SK-N-SH treated with all-trans-retinoic acid at 6 μM for 48 hours (cell line): Measurements from ENCODE around the gene IRF5.

Experiments
- ARNTL ChIP-seq: fragments of 450-650 bp; formaldehyde crosslinking; IDR thresholded peaks from 2 replicates; pipeline ENCODE4 v1.5.0; 2020; ENCODE audit warnings: low read depth, mild to moderate bottlenecking, moderate library complexity, borderline replicate concordance
- BACH2 ChIP-seq: fragments of 250-450 bp; sonication (Bioruptor Pico); IDR thresholded peaks from 2 replicates; pipeline ENCODE4 v1.9.0; 2021; ENCODE audit warnings: mild to moderate bottlenecking, borderline replicate concordance
- ESRRG ChIP-seq: fragments of 250-450 bp; sonication (Bioruptor Pico); IDR thresholded peaks from 2 replicates; pipeline ENCODE4 v1.6.1; 2021; ENCODE audit warnings: mild to moderate bottlenecking
- GLIS3 ChIP-seq: fragments of 250-450 bp; sonication (Bioruptor Pico); IDR thresholded peaks from 2 replicates; pipeline ENCODE4 v1.5.0; 2020; ENCODE audit warnings: mild to moderate bottlenecking, moderate library complexity
- ISL1 ChIP-seq: fragments of 250-450 bp; sonication (Bioruptor Pico); IDR thresholded peaks from 2 replicates; pipeline ENCODE4 v2.1.2; 2022; ENCODE audit warnings: mild to moderate bottlenecking, moderate library complexity
- PPARA ChIP-seq: fragments of 250-450 bp; sonication (Bioruptor Pico); IDR thresholded peaks from 2 replicates; pipeline ENCODE4 v1.5.0; 2020; ENCODE audit warnings: mild to moderate bottlenecking, borderline replicate concordance
- RARB ChIP-seq: fragments of 250-450 bp; sonication (Bioruptor Pico); IDR thresholded peaks from 2 replicates; pipeline ENCODE4 v1.8.0; 2021; ENCODE audit warnings: mild to moderate bottlenecking, moderate library complexity
- SNAI2 ChIP-seq: fragments of 250-450 bp; sonication (Bioruptor Pico); IDR thresholded peaks from 2 replicates; pipeline ENCODE4 v1.5.0; 2020; ENCODE audit warnings: mild to moderate bottlenecking, moderate library complexity
- ZFP3 ChIP-seq: fragments of 250-450 bp; sonication (Bioruptor Pico); IDR thresholded peaks from 2 replicates; pipeline ENCODE4 v1.5.0; 2020; ENCODE audit warnings: mild to moderate bottlenecking, moderate library complexity
- ZFP30 ChIP-seq: fragments of 450-650 bp; formaldehyde crosslinking; IDR thresholded peaks from 2 replicates; pipeline ENCODE4 v1.5.0; 2022; ENCODE audit warnings: mild to moderate bottlenecking, moderate library complexity
- ZNF8 ChIP-seq: fragments of 450-650 bp; formaldehyde crosslinking; IDR thresholded peaks from 2 replicates; pipeline ENCODE4 v1.5.0; 2020; ENCODE audit warnings: mild to moderate bottlenecking, moderate library complexity
- TF ChIP-seq, protein P1 (sequence below): fragments of 250-450 bp; sonication (Bioruptor Pico); IDR thresholded peaks from 2 replicates; pipeline ENCODE4 v1.8.0; 2020; ENCODE audit warnings: mild to moderate bottlenecking, moderate library complexity, borderline replicate concordance
- TF ChIP-seq, protein P2 (sequence below): fragments of 250-450 bp; sonication (Bioruptor Pico); IDR thresholded peaks from 2 replicates; pipeline ENCODE4 v1.5.0; 2020; ENCODE audit warnings: mild to moderate bottlenecking, moderate library complexity
- TF ChIP-seq, protein P3 (sequence below): fragments of 250-450 bp; sonication (Bioruptor Pico); IDR thresholded peaks from 2 replicates; pipeline ENCODE4 v1.8.0; 2021; ENCODE audit warnings: low read depth, mild to moderate bottlenecking, moderate library complexity, borderline replicate concordance

DNA sequence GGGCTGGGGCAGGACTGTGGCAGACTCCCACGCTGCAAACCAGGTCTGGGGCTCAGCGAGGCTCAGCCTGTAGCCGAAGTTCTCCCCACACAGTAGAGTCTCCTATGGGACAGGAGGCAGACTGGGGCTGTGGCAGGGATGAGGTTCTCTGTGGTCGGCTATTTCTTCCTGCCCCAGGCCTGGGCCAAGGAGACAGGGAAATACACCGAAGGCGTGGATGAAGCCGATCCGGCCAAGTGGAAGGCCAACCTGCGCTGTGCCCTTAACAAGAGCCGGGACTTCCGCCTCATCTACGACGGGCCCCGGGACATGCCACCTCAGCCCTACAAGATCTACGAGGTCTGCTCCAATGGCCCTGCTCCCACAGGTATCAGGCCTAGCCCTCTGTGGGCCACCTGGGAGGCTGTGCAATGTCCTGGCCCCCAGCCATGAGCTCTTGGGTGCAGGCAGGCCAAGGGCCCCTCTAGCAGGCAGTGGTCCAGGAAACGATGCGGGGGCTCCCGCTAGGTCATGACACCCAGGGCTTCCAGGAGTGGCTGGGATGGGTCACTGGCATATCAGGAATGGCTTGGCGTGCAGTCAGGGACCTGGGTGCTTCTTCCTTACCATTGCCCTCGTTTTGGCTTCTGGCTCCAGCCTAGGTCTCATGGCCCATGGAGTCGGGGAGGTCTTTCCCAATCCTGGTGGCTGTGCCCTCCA is 8.1 kb downstream of the IRF5 start:
- TF ChIP-seq, protein P1, sequence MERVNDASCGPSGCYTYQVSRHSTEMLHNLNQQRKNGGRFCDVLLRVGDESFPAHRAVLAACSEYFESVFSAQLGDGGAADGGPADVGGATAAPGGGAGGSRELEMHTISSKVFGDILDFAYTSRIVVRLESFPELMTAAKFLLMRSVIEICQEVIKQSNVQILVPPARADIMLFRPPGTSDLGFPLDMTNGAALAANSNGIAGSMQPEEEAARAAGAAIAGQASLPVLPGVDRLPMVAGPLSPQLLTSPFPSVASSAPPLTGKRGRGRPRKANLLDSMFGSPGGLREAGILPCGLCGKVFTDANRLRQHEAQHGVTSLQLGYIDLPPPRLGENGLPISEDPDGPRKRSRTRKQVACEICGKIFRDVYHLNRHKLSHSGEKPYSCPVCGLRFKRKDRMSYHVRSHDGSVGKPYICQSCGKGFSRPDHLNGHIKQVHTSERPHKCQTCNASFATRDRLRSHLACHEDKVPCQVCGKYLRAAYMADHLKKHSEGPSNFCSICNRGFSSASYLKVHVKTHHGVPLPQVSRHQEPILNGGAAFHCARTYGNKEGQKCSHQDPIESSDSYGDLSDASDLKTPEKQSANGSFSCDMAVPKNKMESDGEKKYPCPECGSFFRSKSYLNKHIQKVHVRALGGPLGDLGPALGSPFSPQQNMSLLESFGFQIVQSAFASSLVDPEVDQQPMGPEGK (CRISPR knock-in tag) = no peak
- TF ChIP-seq ARNTL (CRISPR knock-in tag) = no peak
- TF ChIP-seq PPARA (CRISPR knock-in tag) = no peak
- no peak for TF ChIP-seq RARB (CRISPR knock-in tag)
- no peak for TF ChIP-seq GLIS3
- TF ChIP-seq, protein P2, sequence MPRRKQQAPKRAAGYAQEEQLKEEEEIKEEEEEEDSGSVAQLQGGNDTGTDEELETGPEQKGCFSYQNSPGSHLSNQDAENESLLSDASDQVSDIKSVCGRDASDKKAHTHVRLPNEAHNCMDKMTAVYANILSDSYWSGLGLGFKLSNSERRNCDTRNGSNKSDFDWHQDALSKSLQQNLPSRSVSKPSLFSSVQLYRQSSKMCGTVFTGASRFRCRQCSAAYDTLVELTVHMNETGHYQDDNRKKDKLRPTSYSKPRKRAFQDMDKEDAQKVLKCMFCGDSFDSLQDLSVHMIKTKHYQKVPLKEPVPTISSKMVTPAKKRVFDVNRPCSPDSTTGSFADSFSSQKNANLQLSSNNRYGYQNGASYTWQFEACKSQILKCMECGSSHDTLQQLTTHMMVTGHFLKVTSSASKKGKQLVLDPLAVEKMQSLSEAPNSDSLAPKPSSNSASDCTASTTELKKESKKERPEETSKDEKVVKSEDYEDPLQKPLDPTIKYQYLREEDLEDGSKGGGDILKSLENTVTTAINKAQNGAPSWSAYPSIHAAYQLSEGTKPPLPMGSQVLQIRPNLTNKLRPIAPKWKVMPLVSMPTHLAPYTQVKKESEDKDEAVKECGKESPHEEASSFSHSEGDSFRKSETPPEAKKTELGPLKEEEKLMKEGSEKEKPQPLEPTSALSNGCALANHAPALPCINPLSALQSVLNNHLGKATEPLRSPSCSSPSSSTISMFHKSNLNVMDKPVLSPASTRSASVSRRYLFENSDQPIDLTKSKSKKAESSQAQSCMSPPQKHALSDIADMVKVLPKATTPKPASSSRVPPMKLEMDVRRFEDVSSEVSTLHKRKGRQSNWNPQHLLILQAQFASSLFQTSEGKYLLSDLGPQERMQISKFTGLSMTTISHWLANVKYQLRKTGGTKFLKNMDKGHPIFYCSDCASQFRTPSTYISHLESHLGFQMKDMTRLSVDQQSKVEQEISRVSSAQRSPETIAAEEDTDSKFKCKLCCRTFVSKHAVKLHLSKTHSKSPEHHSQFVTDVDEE (CRISPR knock-in tag) = no peak
- TF ChIP-seq, protein P3, sequence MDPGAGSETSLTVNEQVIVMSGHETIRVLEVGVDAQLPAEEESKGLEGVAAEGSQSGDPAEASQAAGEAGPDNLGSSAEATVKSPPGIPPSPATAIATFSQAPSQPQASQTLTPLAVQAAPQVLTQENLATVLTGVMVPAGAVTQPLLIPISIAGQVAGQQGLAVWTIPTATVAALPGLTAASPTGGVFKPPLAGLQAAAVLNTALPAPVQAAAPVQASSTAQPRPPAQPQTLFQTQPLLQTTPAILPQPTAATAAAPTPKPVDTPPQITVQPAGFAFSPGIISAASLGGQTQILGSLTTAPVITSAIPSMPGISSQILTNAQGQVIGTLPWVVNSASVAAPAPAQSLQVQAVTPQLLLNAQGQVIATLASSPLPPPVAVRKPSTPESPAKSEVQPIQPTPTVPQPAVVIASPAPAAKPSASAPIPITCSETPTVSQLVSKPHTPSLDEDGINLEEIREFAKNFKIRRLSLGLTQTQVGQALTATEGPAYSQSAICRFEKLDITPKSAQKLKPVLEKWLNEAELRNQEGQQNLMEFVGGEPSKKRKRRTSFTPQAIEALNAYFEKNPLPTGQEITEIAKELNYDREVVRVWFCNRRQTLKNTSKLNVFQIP (CRISPR knock-in tag) = no peak
- TF ChIP-seq ISL1 (CRISPR knock-in tag) = no peak
- no peak for TF ChIP-seq ESRRG
- TF ChIP-seq BACH2 (CRISPR knock-in tag) = no peak
- TF ChIP-seq ZNF8 = no peak
- no peak for TF ChIP-seq SNAI2 (CRISPR knock-in tag)
- no peak for TF ChIP-seq ZFP30 (CRISPR knock-in tag)
- TF ChIP-seq ZFP3 (CRISPR knock-in tag) = no peak
